GM06990 (cell line): Measurements from ENCODE around the gene LDB2.

Source experiments
- DNase-seq: peaks from one replicate; pipeline ENCODE4 v3.0.0-alpha.2; 2011; ENCODE audit not compliant: insufficient read length; ENCODE audit errors: extremely low read depth
- H3K27me3 ChIP-seq: replicated peaks from 2 replicates; pipeline ENCODE4 v1.6.0; 2011; ENCODE audit warnings: low read length; ENCODE audit not compliant: control insufficient read depth, insufficient read depth
- H3K36me3 ChIP-seq: 2 replicates; pipeline ENCODE4 v1.5.1; 2011; ENCODE audit warnings: low read length; ENCODE audit not compliant: control insufficient read depth, insufficient read depth
- H3K4me3 ChIP-seq: replicated peaks from 2 replicates; pipeline ENCODE4 v1.5.1; 2011; ENCODE audit warnings: low read depth, mild to moderate bottlenecking, control low read depth, low read length
- TF ChIP-seq, protein P1 (sequence below): IDR thresholded peaks from 2 replicates; pipeline ENCODE4 v1.5.1; 2011; ENCODE audit warnings: low read length, control low read depth, mild to moderate bottlenecking, inconsistent platforms; ENCODE audit not compliant: insufficient read depth, poor library complexity, severe bottlenecking

LDB2 gene

DNA sequence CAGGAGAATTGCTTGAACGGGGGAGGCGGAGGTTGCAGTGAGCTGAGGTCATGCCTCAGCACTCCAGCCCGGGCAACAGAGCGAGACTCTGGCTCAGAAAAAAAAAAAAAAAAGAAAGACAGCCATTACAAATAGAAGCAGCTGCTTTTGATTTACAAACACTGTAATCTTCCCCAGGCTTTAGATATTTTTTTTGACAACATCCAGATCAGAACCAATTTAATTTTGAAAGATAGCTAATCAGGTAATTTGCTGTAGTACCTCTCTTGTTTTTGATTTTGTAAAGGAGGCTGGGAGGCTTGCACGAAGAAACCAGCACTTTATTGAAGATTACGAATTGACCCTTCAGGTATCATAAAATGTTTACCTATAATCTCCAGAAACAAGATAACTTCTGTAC lies 107.0 kb downstream of the LDB2 start:
- DNase-seq: no peak
- TF ChIP-seq, protein P1, sequence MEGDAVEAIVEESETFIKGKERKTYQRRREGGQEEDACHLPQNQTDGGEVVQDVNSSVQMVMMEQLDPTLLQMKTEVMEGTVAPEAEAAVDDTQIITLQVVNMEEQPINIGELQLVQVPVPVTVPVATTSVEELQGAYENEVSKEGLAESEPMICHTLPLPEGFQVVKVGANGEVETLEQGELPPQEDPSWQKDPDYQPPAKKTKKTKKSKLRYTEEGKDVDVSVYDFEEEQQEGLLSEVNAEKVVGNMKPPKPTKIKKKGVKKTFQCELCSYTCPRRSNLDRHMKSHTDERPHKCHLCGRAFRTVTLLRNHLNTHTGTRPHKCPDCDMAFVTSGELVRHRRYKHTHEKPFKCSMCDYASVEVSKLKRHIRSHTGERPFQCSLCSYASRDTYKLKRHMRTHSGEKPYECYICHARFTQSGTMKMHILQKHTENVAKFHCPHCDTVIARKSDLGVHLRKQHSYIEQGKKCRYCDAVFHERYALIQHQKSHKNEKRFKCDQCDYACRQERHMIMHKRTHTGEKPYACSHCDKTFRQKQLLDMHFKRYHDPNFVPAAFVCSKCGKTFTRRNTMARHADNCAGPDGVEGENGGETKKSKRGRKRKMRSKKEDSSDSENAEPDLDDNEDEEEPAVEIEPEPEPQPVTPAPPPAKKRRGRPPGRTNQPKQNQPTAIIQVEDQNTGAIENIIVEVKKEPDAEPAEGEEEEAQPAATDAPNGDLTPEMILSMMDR: no peak
- H3K27me3 ChIP-seq: no peaks in the 10 kb centered on the region
- no peaks in the 10 kb centered on the region for H3K36me3 ChIP-seq
- H3K4me3 ChIP-seq: no peak overlapping the region

DNA sequence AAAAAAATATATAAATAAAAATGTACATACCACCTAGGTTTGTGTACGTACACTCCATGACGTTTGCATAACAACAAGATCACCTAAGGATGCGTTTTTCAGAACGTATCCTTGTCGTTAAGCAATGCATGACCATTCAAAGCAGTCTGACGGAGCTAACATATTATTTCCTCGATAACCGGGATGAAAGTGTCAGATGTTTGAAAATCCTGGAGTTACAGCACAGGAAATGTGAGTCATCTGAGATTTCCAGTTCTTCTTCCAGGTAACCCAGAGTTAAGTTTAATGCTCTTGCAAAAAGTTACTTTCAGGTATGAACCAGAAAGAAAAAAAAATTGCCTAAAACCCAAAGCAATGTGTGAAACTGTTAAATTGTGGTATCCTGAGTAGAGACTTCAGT lies 107.9 kb downstream of the LDB2 start:
- Histone ChIP-seq H3K27me3 (no peaks in the 10 kb centered on the region), H3K36me3 (no peaks in the 10 kb centered on the region), H3K4me3 (no peak overlapping the region)
- no peak for DNase-seq
- TF ChIP-seq, protein P1: no peak

DNA sequence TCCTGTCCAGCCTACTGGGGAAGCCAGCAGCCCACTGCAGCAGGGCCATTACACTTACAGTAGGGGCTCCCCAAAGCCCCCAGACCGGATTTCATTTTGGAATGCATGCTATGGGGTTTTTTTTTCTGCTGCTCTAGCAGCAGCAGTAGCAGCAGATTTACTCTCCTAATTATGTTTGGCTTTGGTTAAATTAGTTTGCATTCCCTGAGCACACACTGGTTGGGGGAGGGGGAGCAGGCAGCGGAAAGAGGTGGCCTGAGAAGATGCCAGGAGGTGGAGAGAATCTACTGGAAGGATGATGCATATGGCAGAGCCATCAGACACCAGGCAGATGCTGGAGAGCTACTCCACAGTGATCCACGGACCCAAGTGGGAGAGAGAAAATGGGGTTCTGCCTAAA lies 109.6 kb downstream of the LDB2 start:
- H3K36me3 ChIP-seq: no peaks in the 10 kb centered on the region
- DNase-seq: no peak
- no peak overlapping the region for H3K4me3 ChIP-seq
- H3K27me3 ChIP-seq: no peaks in the 10 kb centered on the region
- TF ChIP-seq, protein P1: no peak

DNA sequence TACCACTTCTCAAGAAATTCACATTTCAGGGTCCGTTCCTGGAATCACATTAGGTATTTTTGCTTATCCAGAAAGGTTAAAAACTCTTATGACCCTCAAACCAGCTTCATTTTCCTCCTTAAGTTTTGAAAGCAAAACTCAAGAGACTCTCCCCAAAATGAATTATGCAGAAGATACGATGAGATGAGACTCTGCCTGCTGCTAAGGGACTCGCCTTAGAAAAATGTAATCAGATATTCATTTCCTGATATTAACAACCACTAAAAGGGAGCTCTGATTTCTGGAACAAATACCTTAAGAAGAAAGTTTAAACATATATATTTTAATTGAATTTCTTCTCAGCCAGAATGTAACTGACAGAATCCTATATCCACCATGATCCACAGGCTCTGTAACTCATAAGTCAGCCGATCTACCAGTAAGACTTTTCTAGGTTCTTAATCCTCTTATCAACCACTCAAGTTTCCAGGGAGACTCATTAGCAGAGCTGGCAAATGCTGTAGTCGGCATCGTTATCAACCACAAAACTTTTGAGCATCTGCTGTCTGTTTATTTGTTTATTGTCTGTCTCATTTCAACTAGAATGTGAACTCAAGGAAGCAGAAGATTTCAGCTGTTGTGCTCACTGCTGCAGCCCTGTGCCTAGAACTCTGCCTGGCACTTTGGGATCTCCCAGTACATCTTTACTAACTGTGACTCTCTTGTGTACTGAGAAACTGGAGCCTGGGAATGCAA lies 112.5 kb downstream of the LDB2 start:
- Histone ChIP-seq H3K4me3 (no peak overlapping the region), H3K27me3 (no peaks in the 10 kb centered on the region; the same call in 1 of the 2 replicates), H3K36me3 (no peaks in the 10 kb centered on the region)
- TF ChIP-seq, protein P1: no peak
- no peak for DNase-seq

DNA sequence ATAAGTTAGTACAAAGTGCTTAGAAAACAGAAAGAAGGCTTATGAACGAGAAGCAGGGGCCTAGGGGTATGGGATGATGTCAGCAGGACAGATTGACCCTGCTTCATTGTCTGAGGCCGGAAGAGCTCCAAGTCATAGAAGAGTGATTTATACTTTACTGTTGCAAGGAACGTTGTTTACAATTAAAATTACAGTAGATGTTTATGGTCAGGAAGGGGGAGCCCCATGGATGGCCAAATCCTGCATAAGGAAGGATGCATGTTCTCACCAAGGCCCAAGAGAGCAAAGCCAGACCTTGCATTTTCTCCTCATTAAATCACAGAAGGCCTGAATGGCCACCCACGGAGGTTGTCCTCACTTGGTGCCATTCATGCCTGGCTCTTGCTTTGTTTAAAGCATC lies 115.3 kb downstream of the LDB2 start:
- H3K27me3 ChIP-seq: no peaks in the 10 kb centered on the region; the same call in 1 of the 2 replicates
- no peaks in the 10 kb centered on the region for H3K36me3 ChIP-seq
- DNase-seq: no peak
- TF ChIP-seq, protein P1: no peak
- H3K4me3 ChIP-seq: no peak overlapping the region
